MM.1S (cell line): Measurements from ENCODE around the gene IL24.

Experiments used
- DNase-seq: peaks from one replicate; pipeline ENCODE4 v3.0.0-alpha.2; 2015
- H2AFZ ChIP-seq: fragments of 300-600 bp; sonication (generic); 2 replicates; pipeline ENCODE4 v1.6.0; 2016; ENCODE audit warnings: antibody characterized with exemption, low read length
- H3F3A ChIP-seq: fragments of 300-600 bp; sonication (generic); 2 replicates; pipeline ENCODE4 v1.6.1; 2016; ENCODE audit warnings: mild to moderate bottlenecking, antibody characterized with exemption, low read length, moderate library complexity, mixed read lengths; ENCODE audit not compliant: insufficient read depth
- H3K27ac ChIP-seq: fragments of 300-600 bp; sonication (generic); 2 replicates; pipeline ENCODE4 v1.5.1; 2016; ENCODE audit warnings: mild to moderate bottlenecking, low read length
- H3K27me3 ChIP-seq: fragments of 300-600 bp; sonication (generic); replicated peaks from 2 replicates; pipeline ENCODE4 v1.6.0; 2016; ENCODE audit warnings: low read length; ENCODE audit not compliant: insufficient read depth
- H3K36me3 ChIP-seq: fragments of 300-600 bp; sonication (generic); replicated peaks from 2 replicates; pipeline ENCODE4 v1.6.1; 2016; ENCODE audit warnings: mild to moderate bottlenecking, low read length, mixed read lengths; ENCODE audit not compliant: insufficient read depth
- H3K4me1 ChIP-seq: fragments of 300-600 bp; sonication (generic); 2 replicates; pipeline ENCODE4 v1.6.1; 2016; ENCODE audit warnings: low read length, mixed read lengths
- H3K4me2 ChIP-seq: fragments of 300-600 bp; sonication (generic); 2 replicates; pipeline ENCODE4 v1.6.0; 2016; ENCODE audit warnings: low read depth, low read length
- H3K4me3 ChIP-seq: fragments of 300-600 bp; sonication (generic); 2 replicates; pipeline ENCODE4 v1.5.1; 2016; ENCODE audit warnings: low read length, mixed read lengths
- H3K79me2 ChIP-seq: fragments of 300-600 bp; sonication (generic); 2 replicates; pipeline ENCODE4 v1.6.1; 2016; ENCODE audit warnings: mixed run types, low read length, mixed read lengths
- H3K9ac ChIP-seq: fragments of 300-600 bp; sonication (generic); 2 replicates; pipeline ENCODE4 v1.6.1; 2016; ENCODE audit warnings: low read length, mixed read lengths
- H3K9me2 ChIP-seq: fragments of 300-600 bp; sonication (generic); replicated peaks from 2 replicates; pipeline ENCODE4 v1.6.1; 2016; ENCODE audit warnings: mild to moderate bottlenecking, low read length, mixed read lengths; ENCODE audit not compliant: insufficient read depth
- H3K9me3 ChIP-seq: fragments of 300-600 bp; sonication (generic); replicated peaks from 2 replicates; pipeline ENCODE4 v1.6.1; 2016; ENCODE audit warnings: mild to moderate bottlenecking, low read length, mixed read lengths; ENCODE audit not compliant: insufficient read depth
- H4K20me1 ChIP-seq: fragments of 300-600 bp; sonication (generic); 2 replicates; pipeline ENCODE4 v1.6.1; 2016; ENCODE audit warnings: mild to moderate bottlenecking, low read length, moderate library complexity, mixed read lengths; ENCODE audit not compliant: insufficient read depth
- EZH2 ChIP-seq: fragments of 300-600 bp; sonication (generic); optimal IDR thresholded peaks from 2 replicates; pipeline ENCODE3; 2017; ENCODE audit warnings: low read depth, mild to moderate bottlenecking, antibody characterized with exemption, low read length, mixed read lengths
- EZH2phosphoT487 ChIP-seq: fragments of 300-600 bp; sonication (generic); IDR thresholded peaks from 2 replicates; pipeline ENCODE4 v1.6.1; 2018; ENCODE audit warnings: antibody characterized with exemption, low read length
- TF ChIP-seq, protein P1 (sequence below): fragments of 300-600 bp; sonication (generic); IDR thresholded peaks from 2 replicates; pipeline ENCODE4 v1.5.1; 2016; ENCODE audit warnings: antibody characterized with exemption, low read length, mixed read lengths

Gene IL24

DNA sequence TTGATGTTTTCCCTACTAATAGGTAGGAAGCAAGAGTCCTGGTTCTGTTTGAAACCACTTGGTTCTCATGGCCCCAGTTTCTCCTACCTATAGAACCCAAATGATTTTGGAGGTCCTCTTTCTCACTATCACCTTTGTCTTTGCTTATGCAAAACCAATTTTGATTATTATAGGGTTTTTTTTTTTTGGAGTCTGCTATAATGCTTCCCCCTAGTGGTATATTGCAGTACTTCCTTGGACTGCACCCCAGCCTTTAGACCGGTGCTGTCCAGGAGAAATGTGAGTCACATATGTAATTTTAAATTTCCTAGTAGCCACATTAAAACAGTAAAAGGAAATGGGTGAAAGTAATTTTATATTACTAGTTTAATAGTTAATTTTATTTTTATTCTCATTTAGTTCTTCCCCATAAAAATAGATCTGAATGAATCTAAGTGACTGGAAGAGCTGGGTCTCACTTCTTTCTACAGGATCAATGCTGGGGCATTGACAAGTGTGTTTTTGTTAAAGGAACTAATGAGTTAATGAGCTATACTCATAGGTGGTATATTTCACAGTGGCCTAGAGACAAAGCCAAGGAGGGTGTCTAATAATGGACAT lies 13.9 kb downstream of the IL24 start:
- no peaks in the 10 kb centered on the region for H3K9me3 ChIP-seq
- H3F3A ChIP-seq = peaks cover 9% of the 10 kb centered on the region
- no peak overlapping the region for H3K4me2 ChIP-seq
- H3K4me1 ChIP-seq = peaks cover 8% of the 10 kb centered on the region
- peak; percentile 42 for DNase-seq
- no peak overlapping the region for H3K9ac ChIP-seq
- H2AFZ ChIP-seq = no peak overlapping the region
- H4K20me1 ChIP-seq = no peaks in the 10 kb centered on the region
- peaks cover 38% of the 10 kb centered on the region for H3K79me2 ChIP-seq
- no peak for TF ChIP-seq EZH2
- TF ChIP-seq, protein P1, sequence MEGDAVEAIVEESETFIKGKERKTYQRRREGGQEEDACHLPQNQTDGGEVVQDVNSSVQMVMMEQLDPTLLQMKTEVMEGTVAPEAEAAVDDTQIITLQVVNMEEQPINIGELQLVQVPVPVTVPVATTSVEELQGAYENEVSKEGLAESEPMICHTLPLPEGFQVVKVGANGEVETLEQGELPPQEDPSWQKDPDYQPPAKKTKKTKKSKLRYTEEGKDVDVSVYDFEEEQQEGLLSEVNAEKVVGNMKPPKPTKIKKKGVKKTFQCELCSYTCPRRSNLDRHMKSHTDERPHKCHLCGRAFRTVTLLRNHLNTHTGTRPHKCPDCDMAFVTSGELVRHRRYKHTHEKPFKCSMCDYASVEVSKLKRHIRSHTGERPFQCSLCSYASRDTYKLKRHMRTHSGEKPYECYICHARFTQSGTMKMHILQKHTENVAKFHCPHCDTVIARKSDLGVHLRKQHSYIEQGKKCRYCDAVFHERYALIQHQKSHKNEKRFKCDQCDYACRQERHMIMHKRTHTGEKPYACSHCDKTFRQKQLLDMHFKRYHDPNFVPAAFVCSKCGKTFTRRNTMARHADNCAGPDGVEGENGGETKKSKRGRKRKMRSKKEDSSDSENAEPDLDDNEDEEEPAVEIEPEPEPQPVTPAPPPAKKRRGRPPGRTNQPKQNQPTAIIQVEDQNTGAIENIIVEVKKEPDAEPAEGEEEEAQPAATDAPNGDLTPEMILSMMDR = peak; percentile 92
- no peak overlapping the region for H3K4me3 ChIP-seq
- H3K36me3 ChIP-seq = peaks cover 5% of the 10 kb centered on the region; the same call in 1 of the 2 replicates
- H3K9me2 ChIP-seq = no peaks in the 10 kb centered on the region
- H3K27ac ChIP-seq = no peak overlapping the region
- no peaks in the 10 kb centered on the region for H3K27me3 ChIP-seq

DNA sequence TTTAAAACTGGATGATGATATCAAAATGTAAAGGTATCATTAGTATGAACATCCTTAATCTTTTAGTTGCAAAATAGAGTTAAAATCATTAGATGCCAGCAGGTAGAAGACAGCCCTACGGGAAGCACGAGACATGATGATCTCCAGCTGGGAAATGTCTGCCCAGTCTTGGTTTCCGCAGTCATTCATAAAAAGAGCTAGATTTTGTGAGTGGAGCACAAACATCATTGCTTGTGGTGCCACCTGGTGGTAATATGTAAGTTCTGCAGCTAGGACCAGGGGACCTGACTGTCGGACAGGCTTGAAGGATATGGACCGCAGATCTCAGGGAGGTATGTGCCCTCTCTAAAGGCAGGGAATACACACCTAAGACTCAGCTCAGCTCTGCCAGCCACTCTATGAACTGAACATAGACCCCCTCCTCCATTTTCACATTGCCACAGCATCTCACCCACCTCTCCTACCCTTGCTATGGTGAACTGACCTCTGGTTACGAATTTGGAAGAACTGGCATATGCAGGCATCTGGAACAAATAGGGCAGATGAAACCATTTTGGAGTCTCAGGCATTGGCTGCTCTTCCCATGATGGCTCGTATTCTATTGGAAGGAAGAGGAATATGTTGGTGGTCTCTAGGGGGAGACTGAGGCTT lies 15.3 kb downstream of the IL24 start:
- DNase-seq = peak; percentile 88
- Histone ChIP-seq H3K27ac (no peak overlapping the region), H3K27me3 (no peaks in the 10 kb centered on the region), H4K20me1 (no peaks in the 10 kb centered on the region), H3K9ac (no peak overlapping the region), H3K9me2 (no peaks in the 10 kb centered on the region), H3K9me3 (no peaks in the 10 kb centered on the region), H3K79me2 (peaks cover 52% of the 10 kb centered on the region), H2AFZ (no peak overlapping the region), H3K36me3 (peaks cover 5% of the 10 kb centered on the region; the same call in 1 of the 2 replicates), H3K4me1 (peaks cover 12% of the 10 kb centered on the region), H3K4me3 (no peak overlapping the region), H3K4me2 (no peak overlapping the region), H3F3A (peaks cover 9% of the 10 kb centered on the region)
- TF ChIP-seq, protein P1 = peak; percentile 93
- TF ChIP-seq EZH2 = no peak

DNA sequence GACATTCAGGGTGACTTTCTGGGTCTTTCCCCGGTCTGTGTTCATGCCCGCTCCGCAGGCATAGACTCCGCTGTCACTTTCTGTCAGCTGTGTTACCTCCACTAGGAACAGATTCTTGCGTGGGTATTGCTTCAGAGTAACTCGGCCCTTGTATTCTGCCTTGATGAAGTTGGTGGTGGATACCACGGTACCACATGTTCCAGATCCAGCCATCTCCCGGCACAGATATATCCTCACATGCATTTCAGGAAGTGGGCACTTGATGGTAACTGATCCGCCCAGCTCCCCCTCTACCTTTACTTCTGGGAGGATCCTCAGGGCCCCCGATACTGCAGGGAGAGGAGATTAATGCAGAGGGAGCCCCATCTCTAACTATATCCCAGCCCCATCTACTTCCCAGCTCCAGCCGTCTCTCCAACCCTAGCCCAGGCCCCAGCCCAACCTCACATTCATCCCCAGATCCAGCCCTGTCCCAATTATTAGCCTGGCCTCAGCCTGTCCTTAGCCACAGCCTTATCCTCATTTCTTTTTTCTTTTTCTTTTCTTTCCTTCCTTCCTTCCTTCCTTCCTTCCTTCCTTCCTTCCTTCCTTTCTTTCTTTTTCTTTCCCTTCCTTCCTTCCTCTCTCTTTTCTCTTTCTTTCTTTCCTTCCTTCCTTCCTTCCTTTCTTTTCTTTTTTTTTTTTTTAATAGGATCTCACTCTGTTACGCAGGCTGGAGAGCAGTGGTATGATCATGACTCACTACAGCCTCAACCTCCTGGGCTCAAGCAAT lies 16.7 kb downstream of the IL24 start:
- no peak for DNase-seq
- Histone ChIP-seq H3K9me2 (no peaks in the 10 kb centered on the region), H3K9me3 (no peaks in the 10 kb centered on the region), H3K36me3 (peaks cover 5% of the 10 kb centered on the region; the same call in 1 of the 2 replicates), H3K79me2 (peaks cover 66% of the 10 kb centered on the region), H4K20me1 (no peaks in the 10 kb centered on the region), H3F3A (peaks cover 9% of the 10 kb centered on the region), H3K27ac (no peak overlapping the region), H3K4me1 (peaks cover 19% of the 10 kb centered on the region), H3K4me3 (no peak overlapping the region), H2AFZ (no peak overlapping the region), H3K9ac (no peak overlapping the region), H3K27me3 (no peaks in the 10 kb centered on the region), H3K4me2 (no peak overlapping the region)
- TF ChIP-seq, protein P1 = no peak
- TF ChIP-seq EZH2 (no peak), EZH2phosphoT487 (no peak)
